ENCODE results near the gene C2CD3. TPM values are rescaled to one million over a fixed set of nuclear protein-coding genes. Genes with fewer than 3 reads are reported as not detected.

Gene C2CD3
- total and polyA plus RNA-seq, 10 of the 15 experiments (the other 5 are each of a cell fraction or from before 2014, with no cell fraction given) = 2.3 to 24.0 (median 16.3) TPM

DNA sequence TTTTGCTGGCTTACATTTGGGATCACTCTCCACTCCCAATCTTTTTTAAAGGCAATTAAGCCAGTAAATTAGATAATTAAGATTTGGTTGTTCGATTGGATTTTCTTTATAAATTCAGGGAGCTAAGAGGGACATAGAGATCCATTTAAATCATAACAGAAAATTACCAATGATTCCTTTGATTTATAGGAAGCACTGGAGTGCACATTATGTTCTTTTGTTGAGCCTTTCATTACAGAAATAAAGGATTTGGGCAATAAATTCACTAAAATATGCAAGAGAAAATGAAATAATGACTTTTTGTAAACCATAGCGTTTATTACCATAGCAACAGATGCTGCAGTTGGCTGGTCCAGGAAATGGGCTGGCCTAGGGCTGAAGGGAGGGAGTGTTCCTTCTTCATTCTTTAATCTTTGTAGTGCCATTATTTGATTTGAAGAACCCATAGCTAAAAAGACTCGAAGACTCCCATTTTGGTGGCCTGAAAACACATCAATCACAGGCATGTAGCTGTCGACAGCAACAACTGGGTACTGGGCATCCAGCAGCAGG, 73.0 kb downstream of the C2CD3 start:
- CTCF ChIA-PET = interaction anchor here (1.0 to 1.4 kb wide), 2 partner anchors 157 to 158 kb away, joined by 3 read pairs; no protein-coding TSS in a partner anchor
- H3K4me1 ChIP-seq (ENCODE audit: control insufficient read depth, insufficient read depth, low read length) = no peaks in the 10 kb centered on the region
- no TSS peak for BruUV-seq (replicated peaks)
- DNase-seq (ENCODE audit: low read depth, low spot score) (no peak), ATAC-seq (no peak), FAIRE-seq (no peak)
- no peak overlapping the region for H3K9ac ChIP-seq (ENCODE audit: control insufficient read depth, insufficient read depth, low read length)
- in situ Hi-C loops (cut with MboI) (no loop called here), intact Hi-C loops (cut with micrococcal nuclease; ENCODE audit: unreplicated experiment) (no loop called here)
- 79% methylated on average over 4 of the region's 4 CpGs for WGBS (ENCODE audit: insufficient coverage, insufficient replicate concordance, low lambda C conversion rate, missing lambda C conversion rate)
- H3K27me3 ChIP-seq (replicated peaks in 1 of 2; ENCODE audit: control insufficient read depth in 2 of 2, insufficient read depth in 2 of 2, low read length in 1 of 2) = no peaks in the 10 kb centered on the region
- no peaks in the 10 kb centered on the region for H3K79me2 ChIP-seq (ENCODE audit: control insufficient read depth, insufficient read depth, low read length)
- H2AFZ ChIP-seq (ENCODE audit: control insufficient read depth, low read depth, low read length) = no peak overlapping the region
- H3K4me3 ChIP-seq = no peak overlapping the region
- SMC1A ChIA-PET (ENCODE audit: uncharacterized antibody, unreplicated experiment) = interaction anchor here (1.3 kb wide), 1 partner anchor 23 kb away, joined by 3 read pairs; no protein-coding TSS in a partner anchor
- H3K4me2 ChIP-seq (ENCODE audit: control insufficient read depth, insufficient read depth) = no peak overlapping the region
- H3K27ac ChIP-seq (ENCODE audit: control insufficient read depth, insufficient read depth) = no peak overlapping the region
- POLR2A ChIA-PET = no interaction called here
- peaks cover 1 to 15% of the 10 kb centered on the region in 2 experiments; a peak in 3 of 4 replicates for H3K36me3 ChIP-seq (ENCODE audit: control insufficient read depth in 2 of 2, insufficient read depth in 2 of 2, low read length in 1 of 2)
- no peaks in the 10 kb centered on the region for H4K20me1 ChIP-seq (ENCODE audit: control insufficient read depth, insufficient read depth)
- TF ChIP-seq NFXL1 (IDR thresholded peaks at IDR 0.05; ENCODE audit: borderline replicate concordance) = no peak
- RAD21 ChIA-PET (ENCODE audit: unreplicated experiment) = no interaction called here
- H3K9me3 ChIP-seq (replicated peaks; ENCODE audit: control insufficient read depth, insufficient read depth, low read length) = no peaks in the 10 kb centered on the region

- ChIA-PET RAD21 (ENCODE audit: unreplicated experiment) (interaction anchor here (0.7 to 1.1 kb wide), 2 partner anchors 32 to 114 kb away, joined by 3 read pairs; no protein-coding TSS in a partner anchor), CTCF (interaction anchor here (0.6 to 1.9 kb wide), 4 partner anchors 17 to 616 kb away, joined by 3 to 5 read pairs (median 4); no protein-coding TSS in a partner anchor), SMC1A (ENCODE audit: uncharacterized antibody, unreplicated experiment) (no interaction called here), POLR2A (interaction anchor here (0.6 kb wide), 2 partner anchors 152 to 887 kb away, joined by 3 to 4 read pairs; no protein-coding TSS in a partner anchor)
- 99% methylated on average over 4 of the region's 4 CpGs for WGBS (ENCODE audit: insufficient coverage, insufficient replicate concordance, low lambda C conversion rate, missing lambda C conversion rate)
- H3K27ac ChIP-seq (ENCODE audit: control insufficient read depth, insufficient read depth) = no peak overlapping the region
- in situ Hi-C loops (cut with MboI) (no loop called here), intact Hi-C loops (cut with micrococcal nuclease; ENCODE audit: unreplicated experiment) (loop anchor here (5.0 kb wide), 1 partner anchor 132 kb away; no protein-coding TSS in a partner anchor)
- no peaks in the 10 kb centered on the region for H4K20me1 ChIP-seq (ENCODE audit: control insufficient read depth, insufficient read depth)
- no peak for FAIRE-seq
- no TSS peak for BruUV-seq (replicated peaks)
- H3K4me2 ChIP-seq (ENCODE audit: control insufficient read depth, insufficient read depth) = no peak overlapping the region
- peaks cover 1 to 22% of the 10 kb centered on the region in 2 experiments for H3K36me3 ChIP-seq (ENCODE audit: control insufficient read depth in 2 of 2, insufficient read depth in 2 of 2, low read length in 1 of 2)
- ATAC-seq = no peak
- no peak overlapping the region for H3K9ac ChIP-seq (ENCODE audit: control insufficient read depth, insufficient read depth, low read length)
- H3K79me2 ChIP-seq (ENCODE audit: control insufficient read depth, insufficient read depth, low read length) = no peaks in the 10 kb centered on the region
- DNase-seq (ENCODE audit: low read depth, low spot score) = no peak
- H3K4me3 ChIP-seq = no peak overlapping the region
- H3K9me3 ChIP-seq (replicated peaks; ENCODE audit: control insufficient read depth, insufficient read depth, low read length) = no peaks in the 10 kb centered on the region
- no peak overlapping the region for H2AFZ ChIP-seq (ENCODE audit: control insufficient read depth, low read depth, low read length)
- no peaks in the 10 kb centered on the region for H3K27me3 ChIP-seq (replicated peaks in 1 of 2; ENCODE audit: control insufficient read depth in 2 of 2, insufficient read depth in 2 of 2, low read length in 1 of 2)
- H3K4me1 ChIP-seq (ENCODE audit: control insufficient read depth, insufficient read depth, low read length) = no peaks in the 10 kb centered on the region
- TF ChIP-seq, protein P1, sequence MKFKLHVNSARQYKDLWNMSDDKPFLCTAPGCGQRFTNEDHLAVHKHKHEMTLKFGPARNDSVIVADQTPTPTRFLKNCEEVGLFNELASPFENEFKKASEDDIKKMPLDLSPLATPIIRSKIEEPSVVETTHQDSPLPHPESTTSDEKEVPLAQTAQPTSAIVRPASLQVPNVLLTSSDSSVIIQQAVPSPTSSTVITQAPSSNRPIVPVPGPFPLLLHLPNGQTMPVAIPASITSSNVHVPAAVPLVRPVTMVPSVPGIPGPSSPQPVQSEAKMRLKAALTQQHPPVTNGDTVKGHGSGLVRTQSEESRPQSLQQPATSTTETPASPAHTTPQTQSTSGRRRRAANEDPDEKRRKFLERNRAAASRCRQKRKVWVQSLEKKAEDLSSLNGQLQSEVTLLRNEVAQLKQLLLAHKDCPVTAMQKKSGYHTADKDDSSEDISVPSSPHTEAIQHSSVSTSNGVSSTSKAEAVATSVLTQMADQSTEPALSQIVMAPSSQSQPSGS (IDR thresholded peaks at IDR 0.05; ENCODE audit: low read length) = no peak
- TF ChIP-seq HDGF (IDR thresholded peaks at IDR 0.05) (no peak), JUNB (IDR thresholded peaks at IDR 0.05) (no peak), GABPA (IDR thresholded peaks at IDR 0.05; ENCODE audit: low read depth) (no peak), MEF2A (IDR thresholded peaks at IDR 0.05; ENCODE audit: insufficient read depth, low read depth, low read length) (no peak), ZNF207 (IDR thresholded peaks at IDR 0.05; ENCODE audit: borderline replicate concordance) (no peak), EED (IDR thresholded peaks at IDR 0.05; ENCODE audit: low read depth) (no peak), NBN (IDR thresholded peaks at IDR 0.05) (no peak)
- TF ChIP-seq, protein P2, sequence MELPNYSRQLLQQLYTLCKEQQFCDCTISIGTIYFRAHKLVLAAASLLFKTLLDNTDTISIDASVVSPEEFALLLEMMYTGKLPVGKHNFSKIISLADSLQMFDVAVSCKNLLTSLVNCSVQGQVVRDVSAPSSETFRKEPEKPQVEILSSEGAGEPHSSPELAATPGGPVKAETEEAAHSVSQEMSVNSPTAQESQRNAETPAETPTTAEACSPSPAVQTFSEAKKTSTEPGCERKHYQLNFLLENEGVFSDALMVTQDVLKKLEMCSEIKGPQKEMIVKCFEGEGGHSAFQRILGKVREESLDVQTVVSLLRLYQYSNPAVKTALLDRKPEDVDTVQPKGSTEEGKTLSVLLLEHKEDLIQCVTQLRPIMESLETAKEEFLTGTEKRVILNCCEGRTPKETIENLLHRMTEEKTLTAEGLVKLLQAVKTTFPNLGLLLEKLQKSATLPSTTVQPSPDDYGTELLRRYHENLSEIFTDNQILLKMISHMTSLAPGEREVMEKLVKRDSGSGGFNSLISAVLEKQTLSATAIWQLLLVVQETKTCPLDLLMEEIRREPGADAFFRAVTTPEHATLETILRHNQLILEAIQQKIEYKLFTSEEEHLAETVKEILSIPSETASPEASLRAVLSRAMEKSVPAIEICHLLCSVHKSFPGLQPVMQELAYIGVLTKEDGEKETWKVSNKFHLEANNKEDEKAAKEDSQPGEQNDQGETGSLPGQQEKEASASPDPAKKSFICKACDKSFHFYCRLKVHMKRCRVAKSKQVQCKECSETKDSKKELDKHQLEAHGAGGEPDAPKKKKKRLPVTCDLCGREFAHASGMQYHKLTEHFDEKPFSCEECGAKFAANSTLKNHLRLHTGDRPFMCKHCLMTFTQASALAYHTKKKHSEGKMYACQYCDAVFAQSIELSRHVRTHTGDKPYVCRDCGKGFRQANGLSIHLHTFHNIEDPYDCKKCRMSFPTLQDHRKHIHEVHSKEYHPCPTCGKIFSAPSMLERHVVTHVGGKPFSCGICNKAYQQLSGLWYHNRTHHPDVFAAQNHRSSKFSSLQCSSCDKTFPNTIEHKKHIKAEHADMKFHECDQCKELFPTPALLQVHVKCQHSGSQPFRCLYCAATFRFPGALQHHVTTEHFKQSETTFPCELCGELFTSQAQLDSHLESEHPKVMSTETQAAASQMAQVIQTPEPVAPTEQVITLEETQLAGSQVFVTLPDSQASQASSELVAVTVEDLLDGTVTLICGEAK (IDR thresholded peaks at IDR 0.05; ENCODE audit: borderline replicate concordance) = no peak
- TF ChIP-seq, protein P3, sequence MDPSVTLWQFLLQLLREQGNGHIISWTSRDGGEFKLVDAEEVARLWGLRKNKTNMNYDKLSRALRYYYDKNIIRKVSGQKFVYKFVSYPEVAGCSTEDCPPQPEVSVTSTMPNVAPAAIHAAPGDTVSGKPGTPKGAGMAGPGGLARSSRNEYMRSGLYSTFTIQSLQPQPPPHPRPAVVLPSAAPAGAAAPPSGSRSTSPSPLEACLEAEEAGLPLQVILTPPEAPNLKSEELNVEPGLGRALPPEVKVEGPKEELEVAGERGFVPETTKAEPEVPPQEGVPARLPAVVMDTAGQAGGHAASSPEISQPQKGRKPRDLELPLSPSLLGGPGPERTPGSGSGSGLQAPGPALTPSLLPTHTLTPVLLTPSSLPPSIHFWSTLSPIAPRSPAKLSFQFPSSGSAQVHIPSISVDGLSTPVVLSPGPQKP (IDR thresholded peaks at IDR 0.05; ENCODE audit: low read depth, low read length) = no peak
Observed at GRCh38 chr11:74094393-74094792, 76.4 kb downstream of the C2CD3 start.
